ENCODE measurements around the gene STEAP4. TPM values are rescaled to one million over a fixed set of nuclear protein-coding genes. Genes with fewer than 3 reads are reported as not detected.
"Not testable (repeated sequence)": the region's sequence is repeated elsewhere in the genome, so short reads cannot be mapped to it uniquely, and the experiment has no call there.

Gene STEAP4
- total RNA-seq, 2 experiments from 2014 or later = not detected

GRCh38 chr7:88289564-88290025, 17.1 kb downstream of the STEAP4 start:
- Mint-ChIP-seq H3K36me3 (ENCODE audit: low read depth) (no peaks in the 10 kb centered on the region), H3K27me3 (ENCODE audit: low read depth) (peaks cover 2% of the 10 kb centered on the region), H3K27ac (no peak overlapping the region), H3K9me3 (ENCODE audit: insufficient read depth) (no peaks in the 10 kb centered on the region), H3K4me3 (no peak overlapping the region), H3K4me1 (ENCODE audit: low read depth) (no peaks in the 10 kb centered on the region)
- ATAC-seq = no peak
- CTCF ChIA-PET = no interaction called here
- POLR2A ChIA-PET = no interaction called here
- no peak for DNase-seq

GRCh38 chr7:88281749-88282148, 24.9 kb downstream of the STEAP4 start:
- CTCF ChIA-PET = no interaction called here
- Mint-ChIP-seq H3K9me3 (ENCODE audit: insufficient read depth) (no peaks in the 10 kb centered on the region), H3K4me1 (ENCODE audit: low read depth) (no peaks in the 10 kb centered on the region), H3K4me3 (no peak overlapping the region), H3K36me3 (ENCODE audit: low read depth) (no peaks in the 10 kb centered on the region), H3K27me3 (ENCODE audit: low read depth) (peaks cover 2% of the 10 kb centered on the region), H3K27ac (no peak overlapping the region)
- POLR2A ChIA-PET = no interaction called here
- no peak for ATAC-seq
- no peak for DNase-seq

- ChIA-PET POLR2A (no interaction called here), CTCF (interaction anchor here (1.7 kb wide), 1 partner anchor 38 kb away, joined by 3 read pairs; no protein-coding TSS in a partner anchor)
Observed at GRCh38 chr7:88280801-88281200, 25.9 kb downstream of the STEAP4 start.

GRCh38 chr7:88279323-88279722, 27.4 kb downstream of the STEAP4 start:
- Mint-ChIP-seq H3K27me3 (ENCODE audit: low read depth) (peaks cover 4% of the 10 kb centered on the region), H3K4me3 (no peak overlapping the region), H3K27ac (no peak overlapping the region), H3K36me3 (ENCODE audit: low read depth) (no peaks in the 10 kb centered on the region), H3K9me3 (ENCODE audit: insufficient read depth) (no peaks in the 10 kb centered on the region), H3K4me1 (ENCODE audit: low read depth) (no peaks in the 10 kb centered on the region)
- POLR2A ChIA-PET = no interaction called here
- CTCF ChIA-PET = interaction anchor here (1.7 kb wide), 1 partner anchor 36 kb away, joined by 3 read pairs; no protein-coding TSS in a partner anchor
- no peak for DNase-seq
- ATAC-seq = no peak

More at GRCh38 chr7:88280801-88281200, 25.9 kb downstream of the STEAP4 start:
- Mint-ChIP-seq H3K4me1 (ENCODE audit: low read depth) (no peaks in the 10 kb centered on the region), H3K27ac (no peak overlapping the region), H3K4me3 (no peak overlapping the region), H3K27me3 (ENCODE audit: low read depth) (peaks cover 4% of the 10 kb centered on the region), H3K9me3 (ENCODE audit: insufficient read depth) (no peaks in the 10 kb centered on the region), H3K36me3 (ENCODE audit: low read depth) (no peaks in the 10 kb centered on the region)
- ATAC-seq (no peak), DNase-seq (no peak)

GRCh38 chr7:88278881-88279280, 27.8 kb downstream of the STEAP4 start:
- no peaks in the 10 kb centered on the region for H3K4me1 Mint-ChIP-seq (ENCODE audit: low read depth)
- H3K27ac Mint-ChIP-seq = no peak overlapping the region
- H3K36me3 Mint-ChIP-seq (ENCODE audit: low read depth) = no peaks in the 10 kb centered on the region
- H3K27me3 Mint-ChIP-seq (ENCODE audit: low read depth) = peaks cover 4% of the 10 kb centered on the region
- H3K4me3 Mint-ChIP-seq = no peak overlapping the region
- no peaks in the 10 kb centered on the region for H3K9me3 Mint-ChIP-seq (ENCODE audit: insufficient read depth)
- DNase-seq (no peak), ATAC-seq (no peak)
- ChIA-PET CTCF (interaction anchor here (0.6 to 1.7 kb wide), 2 partner anchors 36 to 40 kb away, joined by 3 read pairs; no protein-coding TSS in a partner anchor), POLR2A (no interaction called here)

GRCh38 chr7:88276605-88277153, 30.0 kb downstream of the STEAP4 start:
- no peak overlapping the region for H3K27ac Mint-ChIP-seq
- H3K36me3 Mint-ChIP-seq (ENCODE audit: low read depth) = no peaks in the 10 kb centered on the region
- H3K27me3 Mint-ChIP-seq (ENCODE audit: low read depth) = peaks cover 4% of the 10 kb centered on the region
- H3K4me3 Mint-ChIP-seq = no peak overlapping the region
- H3K4me1 Mint-ChIP-seq (ENCODE audit: low read depth) = no peaks in the 10 kb centered on the region
- POLR2A ChIA-PET = no interaction called here
- H3K9me3 Mint-ChIP-seq (ENCODE audit: insufficient read depth) = no peaks in the 10 kb centered on the region
- no peak for ATAC-seq
- no peak for DNase-seq
- CTCF ChIA-PET = no interaction called here

- H3K4me3 Mint-ChIP-seq; ATAC-seq; DNase-seq; H3K9me3 Mint-ChIP-seq (ENCODE audit: insufficient read depth); H3K27ac Mint-ChIP-seq; POLR2A ChIA-PET; H3K4me1 Mint-ChIP-seq (ENCODE audit: low read depth); H3K27me3 Mint-ChIP-seq (ENCODE audit: low read depth); H3K36me3 Mint-ChIP-seq (ENCODE audit: low read depth): not testable (repeated sequence)
- CTCF ChIA-PET = interaction anchor here (1.3 kb wide), 1 partner anchor 32 kb away, joined by 5 read pairs; no protein-coding TSS in a partner anchor
Observed at GRCh38 chr7:88274856-88275255, 31.8 kb downstream of the STEAP4 start.

GRCh38 chr7:88269586-88269985, 37.1 kb downstream of the STEAP4 start:
- Mint-ChIP-seq H3K9me3 (ENCODE audit: insufficient read depth) (no peaks in the 10 kb centered on the region), H3K27ac (no peak overlapping the region), H3K4me1 (ENCODE audit: low read depth) (no peaks in the 10 kb centered on the region), H3K36me3 (ENCODE audit: low read depth) (no peaks in the 10 kb centered on the region), H3K4me3 (no peak overlapping the region), H3K27me3 (ENCODE audit: low read depth) (no peaks in the 10 kb centered on the region)
- no peak for DNase-seq
- ChIA-PET POLR2A (no interaction called here), CTCF (no interaction called here)
- ATAC-seq = no peak

- Mint-ChIP-seq H3K36me3 (ENCODE audit: low read depth) (no peaks in the 10 kb centered on the region), H3K4me1 (ENCODE audit: low read depth) (no peaks in the 10 kb centered on the region)
Observed at GRCh38 chr7:88268858-88269257, 37.8 kb downstream of the STEAP4 start.

GRCh38 chr7:88268051-88268450, 38.6 kb downstream of the STEAP4 start:
- H3K27me3 Mint-ChIP-seq (ENCODE audit: low read depth) = no peaks in the 10 kb centered on the region
- no peak for ATAC-seq
- DNase-seq = no peak

More at GRCh38 chr7:88268858-88269257, 37.8 kb downstream of the STEAP4 start:
- ChIA-PET CTCF (no interaction called here), POLR2A (no interaction called here)
- no peak for DNase-seq
- ATAC-seq = no peak
- Mint-ChIP-seq H3K27me3 (ENCODE audit: low read depth) (no peaks in the 10 kb centered on the region), H3K27ac (no peak overlapping the region), H3K9me3 (ENCODE audit: insufficient read depth) (no peaks in the 10 kb centered on the region), H3K4me3 (no peak overlapping the region)

GRCh38 chr7:88267421-88267820, 39.3 kb downstream of the STEAP4 start:
- ChIA-PET POLR2A (no interaction called here), CTCF (no interaction called here)
- Mint-ChIP-seq H3K36me3 (ENCODE audit: low read depth) (no peaks in the 10 kb centered on the region), H3K4me3 (no peak overlapping the region), H3K27ac (no peak overlapping the region), H3K9me3 (ENCODE audit: insufficient read depth) (no peaks in the 10 kb centered on the region), H3K4me1 (ENCODE audit: low read depth) (no peaks in the 10 kb centered on the region), H3K27me3 (ENCODE audit: low read depth) (no peaks in the 10 kb centered on the region)
- DNase-seq (no peak), ATAC-seq (no peak)

More at GRCh38 chr7:88268051-88268450, 38.6 kb downstream of the STEAP4 start:
- ChIA-PET CTCF (no interaction called here), POLR2A (no interaction called here)
- Mint-ChIP-seq H3K4me3 (no peak overlapping the region), H3K27ac (no peak overlapping the region), H3K9me3 (ENCODE audit: insufficient read depth) (no peaks in the 10 kb centered on the region), H3K4me1 (ENCODE audit: low read depth) (no peaks in the 10 kb centered on the region), H3K36me3 (ENCODE audit: low read depth) (no peaks in the 10 kb centered on the region)

- ATAC-seq; POLR2A ChIA-PET; H3K9me3 Mint-ChIP-seq (ENCODE audit: insufficient read depth); H3K36me3 Mint-ChIP-seq (ENCODE audit: low read depth); H3K4me1 Mint-ChIP-seq (ENCODE audit: low read depth); H3K27me3 Mint-ChIP-seq (ENCODE audit: low read depth); H3K4me3 Mint-ChIP-seq; H3K27ac Mint-ChIP-seq; DNase-seq; CTCF ChIA-PET: not testable (repeated sequence)
Observed at GRCh38 chr7:88264987-88265386, 41.7 kb downstream of the STEAP4 start.

- no peaks in the 10 kb centered on the region for H3K4me1 Mint-ChIP-seq (ENCODE audit: low read depth)
- peaks cover 3% of the 10 kb centered on the region for H3K27me3 Mint-ChIP-seq (ENCODE audit: low read depth)
- DNase-seq (no peak), ATAC-seq (no peak)
- no peaks in the 10 kb centered on the region for H3K36me3 Mint-ChIP-seq (ENCODE audit: low read depth)
- H3K27ac Mint-ChIP-seq = no peak overlapping the region
- CTCF ChIA-PET = no interaction called here
- no peak overlapping the region for H3K4me3 Mint-ChIP-seq
- H3K9me3 Mint-ChIP-seq (ENCODE audit: insufficient read depth) = no peaks in the 10 kb centered on the region
- POLR2A ChIA-PET = no interaction called here
Observed at GRCh38 chr7:88262562-88262961, 44.1 kb downstream of the STEAP4 start.
